T-helper 2 cell treated with Interferon-gamma antibody and Interleukin-4, amounts not matched to agents 100 ng/mL and 5 ng/mL, for 36 hours (primary cell): ENCODE results near the gene ID2. TPM values are rescaled to one million over a fixed set of nuclear protein-coding genes. Genes with fewer than 3 reads are reported as not detected.

Experiments used
- intact Hi-C: fragments of 100-400 bp; cut with micrococcal nuclease; formaldehyde crosslinking; loops from one replicate; pipeline ENCODE4 v1.15.1; 2023
- total RNA-seq: library from RNA; stranded (reverse); gene quantifications from 2 replicates; pipeline ENCODE4 v1.2.3, GENCODE V29; 2022

Gene ID2
- total RNA-seq, 1 donor from 2014 or later: 173 TPM

DNA sequence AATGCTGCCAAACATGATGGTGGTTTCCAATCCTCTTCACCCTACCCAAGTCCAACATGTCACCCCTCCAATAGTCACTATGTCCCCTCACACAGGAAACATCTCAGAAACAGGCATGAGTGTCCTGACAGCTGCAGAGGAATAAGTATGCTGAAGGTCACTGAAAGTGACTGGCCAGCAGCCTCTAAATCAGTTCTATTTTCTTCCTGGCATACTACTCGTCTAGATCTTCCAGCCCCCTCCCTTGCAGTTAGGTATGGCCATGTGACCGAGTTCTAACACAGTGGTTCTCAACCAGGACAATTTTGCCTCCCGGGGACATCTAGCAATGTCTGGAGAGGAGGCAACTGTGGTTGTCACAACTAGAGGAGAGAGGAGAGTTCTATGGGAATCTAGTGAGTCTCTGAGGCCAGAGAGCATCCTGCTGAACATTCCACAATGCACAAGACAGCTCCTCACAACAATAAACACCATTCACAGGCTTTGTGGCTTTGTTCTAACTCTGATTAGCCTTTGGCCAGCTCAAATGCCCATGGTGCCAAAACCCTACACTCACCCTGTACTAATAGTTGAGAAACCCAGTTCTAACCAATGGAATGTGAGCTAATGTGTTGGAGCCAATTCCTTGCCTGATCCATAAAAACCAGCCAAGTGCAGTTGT is 12.6 kb upstream of the ID2 start:
- intact Hi-C loops: no loop called here

DNA sequence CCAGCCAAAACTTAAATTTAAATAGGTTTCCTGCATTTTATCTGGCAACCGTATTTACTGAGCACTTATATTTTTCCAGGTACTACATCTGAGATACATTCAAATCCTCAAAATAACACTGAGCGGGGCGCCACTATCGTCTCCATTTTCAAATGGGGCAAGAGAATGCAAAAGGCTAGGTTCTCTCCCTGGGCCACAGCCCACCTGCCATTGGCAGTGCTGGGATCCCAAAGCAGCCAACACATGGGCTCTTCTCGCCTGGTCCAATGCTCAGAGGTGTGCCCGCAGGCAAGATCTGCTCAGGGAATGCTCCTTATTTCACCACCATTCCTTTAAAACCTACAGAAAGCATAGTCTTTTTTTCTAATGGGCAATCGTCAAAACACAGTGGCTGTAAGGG is 11.3 kb upstream of the ID2 start:
- intact Hi-C loops: no loop called here

- intact Hi-C loops: no loop called here
Measured at GRCh38 chr2:8671176-8671575, 10.7 kb upstream of the ID2 start.

DNA sequence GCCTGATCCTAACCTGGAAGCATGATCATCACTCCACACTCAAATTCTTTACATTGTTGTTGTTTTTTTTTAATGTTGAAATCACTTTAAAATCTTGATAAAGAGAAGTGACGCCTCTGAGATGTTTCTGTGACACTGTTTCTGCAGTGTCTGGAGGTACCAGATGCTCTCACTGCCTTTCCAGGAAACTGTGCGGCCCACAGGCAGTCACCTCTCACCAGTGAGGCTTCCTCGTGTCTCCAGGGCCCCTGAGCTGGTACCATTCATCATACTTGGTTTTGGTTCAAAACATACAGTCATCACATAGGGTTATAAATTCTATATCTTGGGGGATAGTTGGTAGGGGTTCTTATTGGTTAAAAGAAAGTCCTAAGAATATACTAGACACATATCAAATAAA is 10.1 kb upstream of the ID2 start:
- intact Hi-C loops: no loop called here

DNA sequence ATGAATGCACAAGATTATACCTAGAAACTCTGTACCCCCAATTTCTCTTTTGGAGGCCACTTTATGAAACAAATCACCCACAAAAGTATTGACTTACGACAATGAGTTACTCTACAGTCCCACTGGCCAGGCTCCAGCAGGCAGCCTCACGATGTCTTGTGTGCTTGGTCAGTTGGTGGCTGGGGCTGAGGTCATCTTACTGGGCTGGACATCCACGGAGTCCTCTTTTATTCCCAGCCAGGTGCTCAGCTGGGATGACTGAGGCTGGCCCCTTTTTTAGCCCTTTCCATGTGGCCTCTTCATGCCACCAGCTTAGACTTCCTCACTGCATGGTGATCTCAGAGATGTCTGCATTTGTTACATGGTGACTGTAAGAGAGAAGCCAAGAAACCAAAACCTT is 8.9 kb upstream of the ID2 start:
- intact Hi-C loops: no loop called here

GRCh38 chr2:8673381-8673780 is 8.5 kb upstream of the ID2 start:
- intact Hi-C loops: no loop called here

DNA sequence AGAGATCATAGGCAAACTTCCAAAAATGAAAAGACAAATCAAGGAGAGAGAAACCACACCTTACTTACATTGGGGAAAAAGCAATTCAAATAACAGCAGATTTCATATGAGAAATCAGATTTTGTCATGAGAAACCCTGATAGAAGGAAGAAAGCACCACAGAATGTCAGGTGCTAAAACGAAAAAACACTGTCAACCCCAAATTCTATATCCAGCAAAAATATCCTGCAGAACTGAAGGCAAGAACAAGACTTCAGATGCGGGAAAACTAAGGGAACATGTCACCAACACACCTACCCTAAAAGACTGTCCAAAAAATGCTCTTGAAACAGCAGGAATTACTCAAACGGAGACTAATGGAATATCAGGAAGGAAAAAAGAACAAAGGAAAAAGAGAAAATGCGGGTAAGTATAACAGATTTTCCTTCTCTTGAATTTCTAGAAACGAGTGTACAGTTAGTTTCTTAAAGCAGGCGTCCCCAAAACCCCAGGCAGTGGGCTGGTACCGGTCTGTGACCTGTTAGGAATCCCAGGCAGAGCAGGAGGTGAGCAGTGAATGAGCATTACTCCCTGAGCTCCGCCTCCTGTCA is 7.3 kb upstream of the ID2 start:
- intact Hi-C loops: no loop called here

GRCh38 chr2:8675543-8675942 is 6.3 kb upstream of the ID2 start:
- intact Hi-C loops: no loop called here

DNA sequence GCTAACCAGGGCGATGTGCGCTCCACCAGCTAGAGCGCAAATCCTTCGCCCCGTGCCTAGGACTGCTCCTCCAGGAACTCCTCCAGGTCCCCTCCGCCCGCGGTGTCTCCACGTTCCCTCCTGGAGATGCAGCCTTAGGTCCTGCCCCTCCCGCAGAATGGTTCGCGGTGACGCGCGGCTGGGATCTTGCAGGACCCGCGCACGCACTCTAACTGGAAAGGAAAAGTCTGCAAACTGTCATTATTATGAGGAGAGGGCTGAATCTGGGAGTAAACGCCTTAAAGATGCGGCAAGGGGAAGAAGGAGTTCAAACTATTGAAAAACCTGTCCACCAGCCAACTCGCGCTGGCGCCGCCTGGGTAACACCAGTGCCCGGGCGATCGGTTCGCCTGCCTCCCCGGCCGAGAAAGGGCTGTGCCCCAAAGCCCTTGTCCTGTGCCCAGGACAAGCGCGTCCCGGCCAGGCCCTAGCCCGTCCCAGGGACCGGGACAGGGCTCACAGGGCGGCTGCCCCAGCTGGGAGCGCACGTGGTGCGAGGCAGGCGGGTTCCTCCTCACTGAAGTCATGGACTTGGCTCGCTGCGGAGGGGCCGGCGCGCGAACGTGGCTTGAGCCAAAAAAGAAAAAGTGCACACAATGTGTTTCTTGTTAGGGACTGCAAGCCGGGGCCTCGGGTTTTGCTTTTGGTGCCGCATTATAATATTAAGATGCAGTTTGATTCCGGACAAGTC is 5.5 kb upstream of the ID2 start:
- intact Hi-C loops: no loop called here

DNA sequence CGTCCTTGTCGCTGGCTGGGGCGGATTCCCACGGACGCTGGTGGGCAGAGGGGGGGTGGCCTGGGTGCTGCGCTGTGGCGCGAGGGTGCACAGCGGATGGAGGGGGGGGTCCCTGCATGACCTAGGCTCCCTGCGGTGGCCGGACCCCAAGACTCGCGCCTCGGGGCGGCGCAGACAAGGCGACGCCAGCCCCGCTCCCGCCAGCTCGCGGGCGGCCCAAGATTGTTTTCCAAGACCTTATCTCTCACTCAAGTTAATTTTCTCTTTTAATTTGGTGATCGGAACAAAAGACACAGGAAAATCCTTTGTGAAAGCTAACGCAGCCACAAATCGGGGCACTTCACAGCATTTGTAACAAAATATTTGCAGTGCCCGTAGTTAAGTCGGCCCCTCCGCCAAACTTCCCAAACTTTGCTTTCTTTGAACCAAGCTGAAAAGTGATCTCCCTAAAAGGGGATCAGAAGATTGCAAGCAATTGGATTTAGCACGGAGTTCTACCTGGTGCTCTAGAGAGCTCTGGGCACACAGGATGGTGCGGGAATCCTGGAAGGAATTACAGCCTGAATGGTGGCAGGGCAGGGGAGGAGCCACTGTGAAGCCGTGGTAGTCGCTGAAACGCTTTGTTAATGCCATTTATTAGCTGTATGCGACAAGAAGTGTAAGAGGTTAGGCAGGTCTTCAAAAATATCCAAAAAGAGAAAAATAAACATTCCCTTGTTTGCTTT is 4.8 kb upstream of the ID2 start:
- intact Hi-C loops: no loop called here

DNA sequence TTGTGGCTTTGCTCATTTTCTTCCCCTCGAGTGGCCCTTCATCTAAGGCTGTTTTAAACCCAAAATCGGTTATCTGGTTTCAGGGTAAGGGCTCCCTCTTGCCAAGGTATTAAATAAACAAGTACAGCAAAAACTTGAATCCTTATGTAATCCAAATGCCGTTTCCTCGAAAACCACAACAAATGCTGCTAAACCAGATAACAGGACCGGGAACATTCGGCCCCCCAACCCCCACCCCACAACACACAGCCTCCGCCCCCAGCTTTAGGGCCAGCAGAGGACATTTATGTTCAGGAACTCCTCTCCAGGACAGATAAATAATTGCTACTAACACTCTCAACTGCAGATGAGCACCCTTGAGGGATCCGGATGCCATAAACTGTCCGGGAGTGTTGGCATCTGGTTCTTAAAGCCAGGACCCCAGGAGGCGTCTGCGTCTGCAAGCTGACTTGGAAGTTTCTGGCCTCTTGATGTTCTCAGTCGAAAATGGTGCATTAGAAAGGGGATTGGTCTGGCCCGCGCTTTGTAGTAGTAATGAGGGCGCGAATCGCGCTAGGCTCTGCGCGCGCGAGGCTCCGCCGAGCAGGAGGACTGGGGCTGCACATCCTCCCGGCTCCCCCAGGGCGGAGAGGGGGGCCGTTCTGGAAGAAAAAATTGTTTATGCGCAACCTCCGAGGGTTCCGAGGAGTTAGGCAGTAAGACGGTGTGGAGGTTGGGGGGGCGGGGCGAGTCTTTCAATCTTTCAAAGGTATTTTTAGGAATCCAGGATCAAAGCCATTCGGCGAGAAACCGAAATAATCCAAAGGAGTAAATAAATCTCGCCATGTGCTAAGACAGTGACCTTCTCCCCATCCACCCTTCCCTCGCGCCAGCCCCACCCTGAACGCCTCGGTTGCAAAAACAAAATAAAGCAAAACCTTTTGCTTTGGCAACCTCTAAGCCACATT is 3.9 kb upstream of the ID2 start:
- intact Hi-C loops: no loop called here

- intact Hi-C loops: no loop called here
Measured at GRCh38 chr2:8678731-8679566, 2.9 kb upstream of the ID2 start.

GRCh38 chr2:8679567-8679826 is 2.4 kb upstream of the ID2 start:
- intact Hi-C loops: no loop called here

DNA sequence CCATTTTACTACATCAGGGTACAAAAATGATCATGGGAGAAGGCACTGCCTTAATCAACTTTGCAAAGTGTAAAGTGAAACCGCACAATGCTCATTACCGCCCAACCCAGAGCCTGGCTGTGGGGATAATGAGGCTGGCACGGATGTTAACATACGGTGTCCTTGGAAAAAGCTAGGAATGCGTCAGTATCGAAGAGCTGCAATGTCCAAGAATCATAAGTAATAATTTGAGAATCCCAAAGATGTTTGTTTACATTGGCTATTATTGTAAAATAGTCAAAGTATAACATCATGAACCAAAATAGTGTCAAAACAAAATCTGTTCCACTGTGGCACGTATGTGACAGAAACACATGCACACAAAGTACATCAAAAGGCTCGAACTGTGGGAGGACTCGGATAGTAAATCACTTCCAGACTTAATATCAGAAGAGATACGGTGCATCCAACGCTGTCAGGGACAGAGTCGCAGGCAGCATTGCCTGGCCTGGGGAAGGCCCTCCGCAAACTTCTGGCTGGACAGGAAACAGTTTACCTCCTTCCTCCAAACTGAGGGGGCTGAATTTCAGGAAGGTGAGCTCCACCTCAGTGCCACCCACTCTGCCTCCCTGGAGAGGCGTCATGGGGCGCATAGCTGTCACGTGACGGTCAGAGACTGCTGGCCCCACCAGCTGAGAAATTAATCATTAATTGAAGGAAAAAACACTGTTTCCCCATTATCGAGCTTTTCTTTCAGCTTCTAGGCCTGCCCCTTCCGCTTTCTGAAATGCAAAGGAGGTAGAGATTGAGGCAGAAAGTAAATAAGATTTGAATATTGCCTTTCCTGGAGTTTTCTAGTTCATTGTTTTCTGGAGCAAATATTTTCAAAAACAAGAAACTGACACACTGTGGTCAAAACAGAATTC is 1.8 kb upstream of the ID2 start:
- intact Hi-C loops: loop anchor here (5.0 to 10.0 kb wide), 10 partner anchors 93 to 1805 kb away; partner anchors contain the start of genes RRM2 and RSAD2

DNA sequence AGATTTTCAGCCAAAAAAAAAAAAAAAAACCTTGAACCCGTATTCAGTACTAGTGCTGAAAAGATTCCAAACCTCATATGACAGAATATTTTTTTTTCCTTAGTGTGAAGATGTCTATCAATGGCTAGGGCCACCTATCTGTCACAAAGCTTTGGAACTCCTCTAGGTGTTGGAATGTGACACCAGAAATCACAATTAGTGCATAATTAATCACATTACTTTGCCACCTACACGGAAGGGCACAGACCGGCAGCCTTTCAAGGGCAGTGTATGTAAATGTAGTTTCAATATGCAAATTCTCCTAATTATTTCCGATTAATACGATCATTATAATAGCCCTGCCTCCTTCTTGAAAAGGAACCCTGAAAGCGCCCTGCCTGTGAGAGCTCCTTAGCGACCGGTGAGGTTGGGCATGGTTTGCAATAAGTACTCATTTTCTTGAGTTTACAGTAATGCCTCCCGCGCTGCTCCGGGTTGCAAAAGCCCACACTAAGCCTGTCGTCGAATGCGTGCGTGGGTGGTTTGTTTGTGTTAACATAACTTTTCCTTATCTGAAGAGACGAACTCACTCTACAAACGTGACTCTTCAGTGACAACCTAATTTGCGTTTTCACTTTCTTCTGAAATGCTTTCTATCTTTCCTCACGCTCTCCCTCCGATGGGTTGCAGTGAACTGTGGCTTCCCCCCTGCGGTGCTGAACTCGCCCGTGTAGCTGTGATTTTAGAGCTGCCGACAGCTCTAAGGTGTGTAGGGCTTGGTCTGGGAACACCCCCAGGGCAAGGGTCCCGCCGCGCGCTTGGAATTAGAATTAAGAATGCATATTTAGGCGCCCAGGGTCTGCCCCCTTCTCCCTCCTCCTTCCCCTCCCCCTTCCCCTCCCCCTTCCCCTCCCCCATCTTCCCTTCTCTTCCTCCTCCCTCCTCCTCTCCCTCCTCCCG is 765 bp upstream of the ID2 start:
- intact Hi-C loops: loop anchor here (1.0 to 10.0 kb wide), 16 partner anchors 73 to 1806 kb away; partner anchors contain the start of genes RRM2 and RSAD2

GRCh38 chr2:8682719-8683667 is 1.1 kb downstream of the ID2 start:
- intact Hi-C loops: loop anchor here (1.0 to 10.0 kb wide), 11 partner anchors 96 to 1808 kb away; partner anchors contain the start of genes RRM2 and RSAD2

GRCh38 chr2:8684540-8684877 is 2.7 kb downstream of the ID2 start:
- intact Hi-C loops: loop anchor here (5.0 to 10.0 kb wide), 10 partner anchors 97 to 1810 kb away; partner anchors contain the start of genes RRM2 and RSAD2
